OCI-LY7 (cell line): ENCODE measurements around the gene PPM1B. TPM values are rescaled to one million over a fixed set of nuclear protein-coding genes. Genes with fewer than 3 reads are reported as not detected.

Experiments
- BruUV-seq: library from RNA; stranded (reverse); fragments of 400-500 nt; replicated peaks from 2 replicates; lab custom pipeline; 2021; lab: Mats Ljungman, UMichigan
- CTCF ChIA-PET: fragments of 300-600 bp; sonication (Branson Sonifier 250); formaldehyde crosslinking; loops from one replicate; lab custom pipeline; 2022; ENCODE audit warnings: antibody characterized with exemption; ENCODE audit not compliant: unreplicated experiment; lab: Charles Lee
- POLR2A ChIA-PET: fragments of 300-600 bp; sonication (Branson Sonifier 250); formaldehyde crosslinking; loops from one replicate; lab custom pipeline; 2022; ENCODE audit warnings: antibody characterized with exemption; lab: Charles Lee
- DNase-seq: peaks from one replicate; pipeline ENCODE4 v3.0.0-alpha.2; 2015; ENCODE audit warnings: low spot score
- H2AFZ ChIP-seq: fragments of 200-600 bp; sonication (generic), shearing (Covaris generic); 2 replicates; pipeline ENCODE4 v1.6.1; 2014; ENCODE audit warnings: mild to moderate bottlenecking, antibody characterized with exemption, low read length, moderate library complexity
- H3K27ac ChIP-seq: fragments of 200-600 bp; sonication (generic); 2 replicates; pipeline ENCODE4 v1.5.1; 2014; ENCODE audit warnings: mixed run types, low read depth, mild to moderate bottlenecking, moderate library complexity, low read length, inconsistent platforms; ENCODE audit not compliant: poor library complexity, severe bottlenecking
- H3K36me3 ChIP-seq: fragments of 200-600 bp; sonication (generic); 2 replicates; pipeline ENCODE4 v1.6.1; 2014; ENCODE audit warnings: mild to moderate bottlenecking, antibody characterized with exemption, low read length, moderate library complexity, mixed read lengths; ENCODE audit not compliant: insufficient read depth
- H3K4me1 ChIP-seq: fragments of 200-600 bp; sonication (generic); 2 replicates; pipeline ENCODE4 v1.5.1; 2014; ENCODE audit warnings: mild to moderate bottlenecking, low read length; ENCODE audit not compliant: insufficient read depth, poor library complexity, severe bottlenecking
- H3K4me2 ChIP-seq: fragments of 200-600 bp; sonication (generic); 2 replicates; pipeline ENCODE4 v1.6.1; 2014; ENCODE audit warnings: mild to moderate bottlenecking, low read length
- H3K4me3 ChIP-seq: fragments of 200-600 bp; sonication (generic); 2 replicates; pipeline ENCODE4 v1.5.1; 2014; ENCODE audit warnings: mild to moderate bottlenecking, low read depth, low read length; ENCODE audit not compliant: poor library complexity, severe bottlenecking
- H3K79me2 ChIP-seq: fragments of 200-600 bp; sonication (generic); 2 replicates; pipeline ENCODE4 v1.6.1; 2016; ENCODE audit warnings: low read depth, mild to moderate bottlenecking, low read length, moderate library complexity, mixed read lengths; ENCODE audit not compliant: insufficient read depth
- H3K9me2 ChIP-seq: fragments of 200-600 bp; sonication (generic); 2 replicates; pipeline ENCODE4 v1.6.1; 2016; ENCODE audit warnings: mild to moderate bottlenecking, low read length, mixed read lengths; ENCODE audit not compliant: insufficient read depth
- H3K9me3 ChIP-seq: fragments of 200-600 bp; sonication (generic); 2 replicates; pipeline ENCODE4 v1.6.1; 2014; ENCODE audit warnings: mild to moderate bottlenecking, mixed run types, low read length, mixed read lengths
- H4K20me1 ChIP-seq: fragments of 200-600 bp; sonication (generic); 2 replicates; pipeline ENCODE4 v1.6.1; 2014; ENCODE audit warnings: mild to moderate bottlenecking, antibody characterized with exemption, low read length, moderate library complexity, mixed read lengths; ENCODE audit not compliant: insufficient read depth
- CTCF ChIP-seq: fragments of 200-600 bp; sonication (generic); conservative IDR thresholded peaks from 2 replicates; pipeline ENCODE4 v1.5.1; 2014; ENCODE audit warnings: mild to moderate bottlenecking, antibody characterized with exemption, low read length, moderate library complexity, mixed read lengths
- EZH2phosphoT487 ChIP-seq: fragments of 200-600 bp; sonication (generic); IDR thresholded peaks from 2 replicates; pipeline ENCODE4 v1.6.1; 2018; ENCODE audit warnings: low read depth, borderline replicate concordance, mild to moderate bottlenecking, mixed run types, antibody characterized with exemption, low read length, moderate library complexity, mixed read lengths
- intact Hi-C: fragments of 100-400 bp; cut with micrococcal nuclease; formaldehyde crosslinking; loops from one replicate; pipeline ENCODE4 v1.10.0; 2022; ENCODE audit not compliant: unreplicated experiment
- total RNA-seq, 2 experiments: library from RNA; depleted of rRNA in 1 of 2; stranded (reverse); fragments of >200 nt in 1 of 2; shearing (Covaris generic) in 1 of 2; gene quantifications; 2 replicates each; pipeline ENCODE4 v1.2.3, GENCODE V29; 2014 to 2022

PPM1B gene
- total RNA-seq, 2 experiments from 2014 or later: 24.8 to 49.8 TPM

GRCh38 chr2:44242904-44243303 is 74.2 kb downstream of the PPM1B start:
- Histone ChIP-seq H3K9me3 (no peaks in the 10 kb centered on the region), H3K36me3 (no peaks in the 10 kb centered on the region), H3K27ac (no peak overlapping the region), H3K4me2 (no peak overlapping the region), H2AFZ (no peak overlapping the region), H3K79me2 (no peaks in the 10 kb centered on the region), H3K4me3 (no peak overlapping the region), H4K20me1 (no peaks in the 10 kb centered on the region), H3K9me2 (no peaks in the 10 kb centered on the region), H3K4me1 (peaks cover 4% of the 10 kb centered on the region)
- BruUV-seq: no TSS peak
- no peak for DNase-seq
- CTCF ChIA-PET: no interaction called here
- POLR2A ChIA-PET: interaction anchor here (0.6 to 1.7 kb wide), 2 partner anchors 11 to 95 kb away, joined by 3 read pairs; no protein-coding TSS in a partner anchor
- no peak for TF ChIP-seq CTCF
- no peak for TF ChIP-seq EZH2phosphoT487
- intact Hi-C loops: loop anchor here (5.0 kb wide), 1 partner anchor 714 kb away; no protein-coding TSS in a partner anchor

GRCh38 chr2:44244135-44244871 is 75.6 kb downstream of the PPM1B start:
- Histone ChIP-seq H4K20me1 (no peaks in the 10 kb centered on the region), H3K36me3 (no peaks in the 10 kb centered on the region), H3K9me2 (no peaks in the 10 kb centered on the region), H3K27ac (no peak overlapping the region), H2AFZ (peak overlapping the region; percentile 8; the same call in 1 of the 2 replicates), H3K4me3 (peak overlapping the region; percentile 23), H3K4me2 (peak overlapping the region; percentile 47), H3K4me1 (peaks cover 4% of the 10 kb centered on the region), H3K79me2 (no peaks in the 10 kb centered on the region), H3K9me3 (no peaks in the 10 kb centered on the region)
- intact Hi-C loops: loop anchor here (2.0 to 5.0 kb wide), 3 partner anchors 158 to 713 kb away; no protein-coding TSS in a partner anchor
- ChIA-PET POLR2A (no interaction called here), CTCF (no interaction called here)
- DNase-seq: peak; percentile 79
- TF ChIP-seq CTCF (peak; percentile 83), EZH2phosphoT487 (no peak)
- no TSS peak for BruUV-seq
